IMR-90 (cell line): ENCODE data around the gene SYT6.

Experiments used
- CEBPB ChIP-seq: IDR thresholded peaks from 2 replicates; pipeline ENCODE4 v1.6.1; 2012; ENCODE audit warnings: low read depth, low read length, improper control_type of control experiment
- CHD1 ChIP-seq: IDR thresholded peaks from 2 replicates; pipeline ENCODE4 v1.6.1; 2012; ENCODE audit warnings: low read depth, low read length, improper control_type of control experiment
- CTCF ChIP-seq: conservative IDR thresholded peaks from 2 replicates; pipeline ENCODE4 v1.5.1; 2012; ENCODE audit warnings: mild to moderate bottlenecking, low read depth, low read length, improper control_type of control experiment
- FOS ChIP-seq: fragments of 150-350 bp; IDR thresholded peaks from 2 replicates; pipeline ENCODE4 v1.6.1; 2016; ENCODE audit warnings: low read depth, low read length
- MAFK ChIP-seq: IDR thresholded peaks from 2 replicates; pipeline ENCODE4 v1.6.1; 2012; ENCODE audit warnings: low read depth, low read length, improper control_type of control experiment
- MAZ ChIP-seq: IDR thresholded peaks from 2 replicates; pipeline ENCODE4 v1.6.1; 2012; ENCODE audit warnings: low read depth, mild to moderate bottlenecking, low read length, improper control_type of control experiment, moderate library complexity, borderline replicate concordance
- MXI1 ChIP-seq: IDR thresholded peaks from 2 replicates; pipeline ENCODE4 v1.6.1; 2012; ENCODE audit warnings: low read depth, mild to moderate bottlenecking, low read length, moderate library complexity, borderline replicate concordance
- POLR2A ChIP-seq: IDR thresholded peaks from 2 replicates; pipeline ENCODE4 v1.6.1; 2012; ENCODE audit warnings: mild to moderate bottlenecking, low read depth, low read length
- RAD21 ChIP-seq: IDR thresholded peaks from 2 replicates; pipeline ENCODE4 v1.6.1; 2012; ENCODE audit warnings: low read length, improper control_type of control experiment
- RCOR1 ChIP-seq: IDR thresholded peaks from 2 replicates; pipeline ENCODE4 v1.6.1; 2012; ENCODE audit warnings: mild to moderate bottlenecking, low read length, improper control_type of control experiment; ENCODE audit not compliant: insufficient replicate concordance
- RFX5 ChIP-seq: IDR thresholded peaks from 2 replicates; pipeline ENCODE4 v1.8.0; 2012; ENCODE audit warnings: low read depth, mild to moderate bottlenecking, low read length, moderate library complexity
- USF2 ChIP-seq: fragments of 150-350 bp; IDR thresholded peaks from 2 replicates; pipeline ENCODE4 v1.6.1; 2017; ENCODE audit warnings: mild to moderate bottlenecking, antibody characterized with exemption, low read length, low read depth

- TF ChIP-seq CTCF, result no peak
- no peak for TF ChIP-seq POLR2A
- no peak for TF ChIP-seq RFX5
- no peak for TF ChIP-seq CHD1
- no peak for TF ChIP-seq FOS
- TF ChIP-seq RAD21, result no peak
- no peak for TF ChIP-seq RCOR1
- no peak for TF ChIP-seq MAFK
- no peak for TF ChIP-seq USF2
- TF ChIP-seq CEBPB, result no peak
- TF ChIP-seq MAZ, result no peak
- no peak for TF ChIP-seq MXI1
Observed at GRCh38 chr1:114081437-114082303, 72.0 kb downstream of the SYT6 start.
